Measurements from ENCODE around the gene ADAM11. TPM values are rescaled to one million over a fixed set of nuclear protein-coding genes. Genes with fewer than 3 reads are reported as not detected.

Gene ADAM11
- total and polyA plus RNA-seq, 9 of the 15 experiments (the other 6 are each of a cell fraction or from before 2014, with no cell fraction given): 0.01 to 0.31 (median 0.14) TPM; not detected in 2

GRCh38 chr17:44794851-44795413, 36.1 kb downstream of the ADAM11 start (continued):
- TF ChIP-seq ZNF395 (CRISPR knock-in tag; IDR thresholded peaks at IDR 0.05) (peak; percentile 77; the same call in 1 of the 2 replicates), PML (IDR thresholded peaks at IDR 0.05; ENCODE audit: low read length) (no peak), DEAF1 (CRISPR knock-in tag; IDR thresholded peaks at IDR 0.05) (no peak), DMBX1 (CRISPR knock-in tag; IDR thresholded peaks at IDR 0.05; ENCODE audit: borderline replicate concordance) (no peak), CAMTA2 (CRISPR knock-in tag; conservative IDR thresholded peaks at IDR 0.05) (no peak), PREB (CRISPR knock-in tag; IDR thresholded peaks at IDR 0.05) (no peak), JUND (IDR thresholded peaks at IDR 0.05; ENCODE audit: borderline replicate concordance, low read depth, low read length) (no peak; the same call in 1 of the 2 replicates), JUND (tag; IDR thresholded peaks at IDR 0.05; ENCODE audit: borderline replicate concordance, low read depth, low read length) (0 out of 3 replicates have a peak, but pooled peaks have one; percentile 17), SUPT5H (IDR thresholded peaks at IDR 0.05) (no peak), PRMT5 (CRISPR knock-in tag; IDR thresholded peaks at IDR 0.05) (no peak), ELF2 (CRISPR knock-in tag; IDR thresholded peaks at IDR 0.05) (no peak), ZNF584 (CRISPR knock-in tag; IDR thresholded peaks at IDR 0.05; ENCODE audit: low read depth) (peak; percentile 71), ZBTB7A (IDR thresholded peaks at IDR 0.05; ENCODE audit: borderline replicate concordance, control insufficient read depth, low read depth, low read length) (no peak), TBL1XR1 (IDR thresholded peaks at IDR 0.05; ENCODE audit: low read length in 2 of 2) (no peak), BHLHE40 (IDR thresholded peaks at IDR 0.05; ENCODE audit: low read length) (no peak), POLR2A (conservative IDR thresholded peaks at IDR 0.05) (no peak)
